PFSK-1 (cell line): ENCODE data around the gene RNF103.

ENCODE experiments used
- POLR2AphosphoS5 ChIP-seq: IDR thresholded peaks from 2 replicates; pipeline ENCODE4 v1.6.1; 2012; ENCODE audit warnings: low read depth, mild to moderate bottlenecking, control low read depth, low read length, moderate library complexity
- SIN3A ChIP-seq: IDR thresholded peaks from 2 replicates; pipeline ENCODE4 v1.6.1; 2012; ENCODE audit warnings: mild to moderate bottlenecking, low read length, moderate library complexity, borderline replicate concordance; ENCODE audit not compliant: insufficient read depth

DNA sequence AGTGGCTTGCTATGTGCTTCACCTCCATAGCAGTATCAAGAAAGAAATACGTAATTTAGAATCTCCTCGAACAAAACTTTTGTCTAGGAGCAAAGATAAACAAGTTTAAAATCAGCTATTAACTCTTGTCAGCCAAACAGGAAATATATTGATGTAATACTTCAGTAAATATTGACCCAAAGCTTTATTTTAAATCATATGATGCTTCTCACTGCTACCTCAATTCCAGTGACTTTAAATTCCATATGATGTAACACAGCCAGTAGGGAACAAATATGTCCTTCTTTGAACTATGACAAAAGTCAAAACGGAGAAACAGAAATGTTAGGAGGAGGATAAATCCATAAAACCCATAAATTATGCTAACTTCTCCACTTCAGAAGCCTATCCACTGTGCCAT lies 7.2 kb downstream of the RNF103 start:
- no peak for TF ChIP-seq POLR2AphosphoS5
- TF ChIP-seq SIN3A: no peak
